GM13977 (cell line): ENCODE data around the gene SHROOM4.

Experiments
- DNase-seq: peaks from one replicate; pipeline ENCODE4 v3.0.0; 2012; ENCODE audit warnings: low spot score
- in situ Hi-C: fragments of 300-500 bp; cut with MboI; formaldehyde crosslinking; loops from one replicate; pipeline ENCODE4 v1.12.0; 2022; ENCODE audit warnings: low sequenced_read_pairs, low pct_unique_long_range_greater_than_20kb, mixed read lengths, inconsistent platforms; ENCODE audit not compliant: unreplicated experiment
- TF ChIP-seq, protein P1 (sequence below): IDR thresholded peaks from 2 replicates; pipeline ENCODE4 v1.5.1; 2012; ENCODE audit warnings: mild to moderate bottlenecking, control low read depth; ENCODE audit not compliant: insufficient read depth; ENCODE audit errors: extremely low read depth, missing control alignments

SHROOM4 gene

GRCh38 chrX:50815120-50815519, 1.1 kb upstream of the SHROOM4 start:
- no peak for DNase-seq
- in situ Hi-C loops: no loop called here
- TF ChIP-seq, protein P1, sequence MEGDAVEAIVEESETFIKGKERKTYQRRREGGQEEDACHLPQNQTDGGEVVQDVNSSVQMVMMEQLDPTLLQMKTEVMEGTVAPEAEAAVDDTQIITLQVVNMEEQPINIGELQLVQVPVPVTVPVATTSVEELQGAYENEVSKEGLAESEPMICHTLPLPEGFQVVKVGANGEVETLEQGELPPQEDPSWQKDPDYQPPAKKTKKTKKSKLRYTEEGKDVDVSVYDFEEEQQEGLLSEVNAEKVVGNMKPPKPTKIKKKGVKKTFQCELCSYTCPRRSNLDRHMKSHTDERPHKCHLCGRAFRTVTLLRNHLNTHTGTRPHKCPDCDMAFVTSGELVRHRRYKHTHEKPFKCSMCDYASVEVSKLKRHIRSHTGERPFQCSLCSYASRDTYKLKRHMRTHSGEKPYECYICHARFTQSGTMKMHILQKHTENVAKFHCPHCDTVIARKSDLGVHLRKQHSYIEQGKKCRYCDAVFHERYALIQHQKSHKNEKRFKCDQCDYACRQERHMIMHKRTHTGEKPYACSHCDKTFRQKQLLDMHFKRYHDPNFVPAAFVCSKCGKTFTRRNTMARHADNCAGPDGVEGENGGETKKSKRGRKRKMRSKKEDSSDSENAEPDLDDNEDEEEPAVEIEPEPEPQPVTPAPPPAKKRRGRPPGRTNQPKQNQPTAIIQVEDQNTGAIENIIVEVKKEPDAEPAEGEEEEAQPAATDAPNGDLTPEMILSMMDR: no peak

- TF ChIP-seq, protein P1: no peak
- DNase-seq: no peak
- in situ Hi-C loops: no loop called here
These were observed 707 bp upstream of the SHROOM4 start for GRCh38 chrX:50814701-50815100.

DNA sequence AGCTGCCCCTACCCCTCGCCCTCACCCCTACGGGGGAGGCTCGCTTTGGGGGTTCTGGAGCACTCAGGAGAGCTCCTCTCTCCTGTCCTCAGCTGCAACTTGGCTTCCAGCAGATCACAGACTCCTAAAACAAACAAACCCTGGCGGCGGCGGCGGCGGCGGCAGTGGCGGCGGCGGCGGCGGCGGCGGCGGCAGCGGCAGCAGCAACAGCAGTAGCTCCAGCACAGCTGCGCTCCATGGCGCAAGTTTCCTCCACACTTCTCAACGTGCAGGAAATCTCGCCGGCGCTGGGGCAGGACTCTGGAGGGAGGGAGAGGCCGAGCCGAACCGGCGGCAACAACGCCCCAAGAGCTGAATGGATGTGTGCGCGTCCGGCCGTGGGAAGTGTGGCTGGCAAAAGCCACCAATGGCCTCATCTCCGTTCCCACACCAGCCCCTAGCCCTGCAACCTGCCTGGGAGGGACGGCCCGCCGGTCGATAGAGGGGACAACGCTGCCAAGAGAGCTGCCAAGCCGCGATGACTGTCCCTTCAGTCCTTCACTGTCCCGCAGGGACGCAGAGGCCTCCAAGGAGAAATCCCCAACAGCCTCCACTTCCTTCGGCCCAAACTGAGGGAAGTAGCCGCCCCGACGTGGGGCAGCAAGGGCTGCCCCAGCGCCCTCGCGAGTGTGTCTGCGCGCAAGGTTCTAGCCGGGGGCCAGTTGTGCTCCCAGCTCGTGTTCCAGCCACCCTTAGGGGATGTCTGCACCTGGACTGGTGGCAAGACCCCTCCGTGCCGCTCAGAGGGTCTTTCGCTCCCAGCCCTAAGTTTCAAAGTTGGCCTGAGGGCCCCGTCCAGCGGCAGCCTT, 775 bp downstream of the SHROOM4 start:
- no peak for DNase-seq
- TF ChIP-seq, protein P1: no peak
- in situ Hi-C loops: no loop called here

- TF ChIP-seq, protein P1: no peak
- in situ Hi-C loops: no loop called here
- no peak for DNase-seq
These were observed 8.7 kb downstream of the SHROOM4 start for GRCh38 chrX:50805276-50805675.

DNA sequence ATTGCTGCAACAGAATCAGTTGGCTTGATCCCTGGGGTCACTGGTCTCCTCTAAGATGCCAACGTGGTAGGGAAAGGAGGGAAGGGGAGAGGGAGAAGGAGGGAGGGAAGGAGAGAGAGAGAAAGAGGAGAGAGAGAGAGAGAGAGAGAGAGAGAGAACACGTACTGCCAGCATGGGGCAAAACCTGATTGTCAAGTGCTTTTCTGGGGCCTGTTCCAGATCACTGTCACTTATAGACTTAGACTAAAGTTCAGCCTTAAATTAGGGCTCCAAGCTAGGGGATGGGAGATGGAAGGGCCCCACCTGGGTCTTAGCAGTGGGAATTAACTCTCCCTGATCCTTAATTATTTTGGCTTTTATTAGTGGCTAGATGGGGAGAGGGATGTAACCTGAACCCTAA, 12.9 kb downstream of the SHROOM4 start:
- no peak for DNase-seq
- in situ Hi-C loops: no loop called here
- TF ChIP-seq, protein P1: no peak

- in situ Hi-C loops: no loop called here
- DNase-seq: no peak
- TF ChIP-seq, protein P1: no peak
These were observed 14.4 kb downstream of the SHROOM4 start for GRCh38 chrX:50799531-50799961.
